ENCODE measurements around the gene FNBP1.

GRCh38 chr9:129938291-129938979 lies 104.6 kb downstream of the FNBP1 start:
- no peak for TF ChIP-seq CTCF (CRISPR knock-in tag; IDR thresholded peaks at IDR 0.05)
- no peak for TF ChIP-seq MLLT10 (CRISPR knock-in tag; IDR thresholded peaks at IDR 0.05)
